ENCODE measurements around the gene CATSPER4. TPM values are rescaled to one million over a fixed set of nuclear protein-coding genes. Genes with fewer than 3 reads are reported as not detected.

The CATSPER4 gene
- total and polyA plus RNA-seq, 2 of the 13 experiments (the other 11 are each of a cell fraction or from before 2014, with no cell fraction given), result not detected

- TF ChIP-seq ZNF639 (CRISPR knock-in tag; conservative IDR thresholded peaks at IDR 0.05) (peak; percentile 66; the same call in 1 of the 2 replicates), NR2F6 (IDR thresholded peaks at IDR 0.05) (no peak), NR2F6 (CRISPR knock-in tag; IDR thresholded peaks at IDR 0.05) (peak; percentile 76), SALL1 (CRISPR knock-in tag; IDR thresholded peaks at IDR 0.05) (peak; percentile 90), ZNF576 (CRISPR knock-in tag; IDR thresholded peaks at IDR 0.05) (peak; percentile 88; the same call in 1 of the 2 replicates), ZNF710 (CRISPR knock-in tag; IDR thresholded peaks at IDR 0.05; ENCODE audit: borderline replicate concordance) (peak; percentile 84), HMG20A (CRISPR knock-in tag; IDR thresholded peaks at IDR 0.05; ENCODE audit: borderline replicate concordance) (no peak), HMGXB4 (CRISPR knock-in tag; IDR thresholded peaks at IDR 0.05; ENCODE audit: borderline replicate concordance in 1 of 2, low read depth in 1 of 2) (peak; percentile 93 to 95), KAT8 (CRISPR knock-in tag; IDR thresholded peaks at IDR 0.05) (peak; percentile 95), DR1 (CRISPR knock-in tag; IDR thresholded peaks at IDR 0.05) (peak; percentile 71), ZNF343 (CRISPR knock-in tag; IDR thresholded peaks at IDR 0.05) (no peak; the same call in 1 of the 2 replicates), ZNF207 (IDR thresholded peaks at IDR 0.05; ENCODE audit: borderline replicate concordance) (no peak), PRDM10 (CRISPR knock-in tag; IDR thresholded peaks at IDR 0.05; ENCODE audit: low read depth) (peak; percentile 44; the same call in 1 of the 2 replicates), ZNF468 (CRISPR knock-in tag; IDR thresholded peaks at IDR 0.05) (no peak; the same call in 1 of the 2 replicates), CBX1 (IDR thresholded peaks at IDR 0.05; ENCODE audit: low read depth) (peak; percentile 74), ZNF766 (CRISPR knock-in tag; IDR thresholded peaks at IDR 0.05; ENCODE audit: borderline replicate concordance) (peak; percentile 90; the same call in 1 of the 2 replicates), HDAC2 (CRISPR knock-in tag; IDR thresholded peaks at IDR 0.05) (peak; percentile 86), POLR2A (IDR thresholded peaks at IDR 0.05; ENCODE audit: insufficient read depth in 1 of 2, low read depth in 2 of 2, low read length in 2 of 2) (peak in 1 of 2 experiments; percentile 80; a peak in 2 of 4 replicates), ZNF256 (CRISPR knock-in tag; conservative IDR thresholded peaks at IDR 0.05) (0 out of 2 replicates have a peak, but pooled peaks have one; percentile 42)
Measured at GRCh38 chr1:26169669-26170471, 20.5 kb upstream of the CATSPER4 start, which contains the start of gene ZNF593 (continued).
